Thoracic aorta (tissue), 2 donors: Measurements from ENCODE around the gene CERT1. TPM values are rescaled to one million over a fixed set of nuclear protein-coding genes. Genes with fewer than 3 reads are reported as not detected.
"Not testable (repeated sequence)": the region's sequence is repeated elsewhere in the genome, so short reads cannot be mapped to it uniquely, and the experiment has no call there.

Source experiments
- ATAC-seq: fragments of 150-250 bp; one replicate; pipeline ENCODE4 v1.8.0; 2017; ENCODE audit warnings: low read depth; ENCODE audit not compliant: insufficient number of reproducible peaks, low FRiP score
- DNase-seq: peaks from one replicate; pipeline ENCODE4 v3.0.0-alpha.2; 2020; ENCODE audit warnings: low spot score
- H3K27ac ChIP-seq, 2 donors: fragments of 200-600 bp; sonication (generic); 1 replicate in 1 of 2; 2 replicates in 1 of 2; pipeline ENCODE4 v1.5.1; 2016; ENCODE audit warnings: mild to moderate bottlenecking in 2 of 2, moderate library complexity in 2 of 2
- H3K27me3 ChIP-seq: fragments of 200-600 bp; sonication (generic); replicated peaks from 2 replicates; pipeline ENCODE4 v1.6.0; 2016; ENCODE audit warnings: mild to moderate bottlenecking; ENCODE audit not compliant: insufficient read depth
- H3K36me3 ChIP-seq: fragments of 200-600 bp; sonication (generic); one replicate; pipeline ENCODE4 v1.5.1; 2016
- H3K4me1 ChIP-seq, 2 donors: fragments of 200-600 bp; sonication (generic); 1 replicate in 1 of 2; 2 replicates in 1 of 2; pipeline versions ENCODE4 v1.5.1 to v1.6.0; 2016; ENCODE audit warnings: low read depth in 2 of 2, mild to moderate bottlenecking in 1 of 2; ENCODE audit not compliant: control insufficient read depth in 1 of 2
- H3K4me3 ChIP-seq: fragments of 200-600 bp; sonication (generic); 2 replicates; pipeline ENCODE4 v1.5.1; 2016; ENCODE audit warnings: mild to moderate bottlenecking
- H3K9me3 ChIP-seq: fragments of 200-600 bp; sonication (generic); 2 replicates; pipeline ENCODE4 v1.5.1; 2016
- CTCF ChIP-seq: fragments of 200-600 bp; sonication (generic); IDR thresholded peaks from one replicate; pipeline ENCODE4 v1.5.1; 2019; ENCODE audit warnings: antibody characterized with exemption
- total RNA-seq, 2 donors: library from RNA; depleted of rRNA; stranded (reverse); fragments of >200 nt; gene quantifications; one replicate each; pipeline versions ENCODE4 v1.1.0 to v1.2.3, GENCODE V29; 2016

CERT1 gene
- total RNA-seq, 2 donors from 2014 or later, result 21.1 to 43.7 TPM

GRCh38 chr5:75510417-75510835, 1.0 kb downstream of the CERT1 start:
- H3K27ac ChIP-seq, result peak overlapping the region in 1 of 2 donors; percentile 90
- no peaks in the 10 kb centered on the region for H3K27me3 ChIP-seq
- H3K4me3 ChIP-seq, result peak overlapping the region; percentile 90
- no peak for ATAC-seq
- no peak for DNase-seq
- peaks cover 32 to 33% of the 10 kb centered on the region in 2 donors for H3K4me1 ChIP-seq
- H3K36me3 ChIP-seq, result no peaks in the 10 kb centered on the region
- no peak for TF ChIP-seq CTCF
- H3K9me3 ChIP-seq, result no peaks in the 10 kb centered on the region

GRCh38 chr5:75509956-75510355, 1.5 kb downstream of the CERT1 start:
- Histone ChIP-seq H3K4me1 (peaks cover 32 to 33% of the 10 kb centered on the region in 2 donors), H3K4me3 (peak overlapping the region; percentile 90), H3K36me3 (no peaks in the 10 kb centered on the region), H3K27ac (no peak overlapping the region), H3K27me3 (no peaks in the 10 kb centered on the region), H3K9me3 (no peaks in the 10 kb centered on the region)
- ATAC-seq (no peak), DNase-seq (no peak)
- TF ChIP-seq CTCF, result no peak

GRCh38 chr5:75509546-75509945, 1.9 kb downstream of the CERT1 start:
- no peak for TF ChIP-seq CTCF
- ATAC-seq (no peak), DNase-seq (no peak)
- H3K27ac ChIP-seq, result no peak overlapping the region
- H3K4me3 ChIP-seq, result peak overlapping the region; percentile 90
- H3K4me1 ChIP-seq, result peaks cover 32 to 33% of the 10 kb centered on the region in 2 donors
- H3K27me3 ChIP-seq, result no peaks in the 10 kb centered on the region
- H3K9me3 ChIP-seq, result no peaks in the 10 kb centered on the region
- H3K36me3 ChIP-seq, result no peaks in the 10 kb centered on the region

GRCh38 chr5:75507841-75508240, 3.6 kb downstream of the CERT1 start:
- ATAC-seq, result no peak
- no peak for DNase-seq

GRCh38 chr5:75505112-75505511, 6.3 kb downstream of the CERT1 start:
- H3K4me3 ChIP-seq, DNase-seq, H3K27ac ChIP-seq, H3K27me3 ChIP-seq, H3K36me3 ChIP-seq, H3K9me3 ChIP-seq, ATAC-seq: not testable (repeated sequence)
- H3K4me1 ChIP-seq, result peaks cover 14 to 23% of the 10 kb centered on the region in 2 donors

More at GRCh38 chr5:75507841-75508240, 3.6 kb downstream of the CERT1 start:
- Histone ChIP-seq H3K9me3 (no peaks in the 10 kb centered on the region), H3K36me3 (peaks cover 4% of the 10 kb centered on the region), H3K27ac (no peak overlapping the region), H3K4me3 (no peak overlapping the region), H3K4me1 (peaks cover 20 to 21% of the 10 kb centered on the region in 2 donors), H3K27me3 (no peaks in the 10 kb centered on the region)
- no peak for TF ChIP-seq CTCF

- DNase-seq, H3K9me3 ChIP-seq, H3K27me3 ChIP-seq, H3K27ac ChIP-seq, ATAC-seq, H3K36me3 ChIP-seq, H3K4me1 ChIP-seq, H3K4me3 ChIP-seq: not testable (repeated sequence)
Observed at GRCh38 chr5:75498875-75499274, 12.6 kb downstream of the CERT1 start.
